Epithelial cell of esophagus (primary cell): ENCODE results near the gene AMBP.

Source experiments
- DNase-seq: peaks from one replicate; pipeline ENCODE4 v3.0.0; 2010; ENCODE audit warnings: low read depth
- H3K4me3 ChIP-seq: 2 replicates; pipeline ENCODE4 v1.5.1; 2011; ENCODE audit warnings: mild to moderate bottlenecking, low read length, control low read depth
- CTCF ChIP-seq: IDR thresholded peaks from 2 replicates; pipeline ENCODE4 v1.5.1; 2011; ENCODE audit warnings: low read depth, mild to moderate bottlenecking, low read length, control low read depth, inconsistent platforms; ENCODE audit not compliant: insufficient read depth; ENCODE audit errors: missing control alignments

Gene AMBP

GRCh38 chr9:114023961-114024360 lies 54.1 kb downstream of the AMBP start:
- no peak overlapping the region for H3K4me3 ChIP-seq
- no peak for DNase-seq
- no peak for TF ChIP-seq CTCF

- DNase-seq, result no peak
- no peak overlapping the region for H3K4me3 ChIP-seq
- no peak for TF ChIP-seq CTCF
Measured at GRCh38 chr9:114021578-114021977, 56.5 kb downstream of the AMBP start.

GRCh38 chr9:114017741-114018715 lies 60.1 kb downstream of the AMBP start:
- TF ChIP-seq CTCF, result no peak
- no peak for DNase-seq
- H3K4me3 ChIP-seq, result no peak overlapping the region

GRCh38 chr9:114016629-114017423 lies 61.3 kb downstream of the AMBP start:
- H3K4me3 ChIP-seq, result no peak overlapping the region
- no peak for DNase-seq
- no peak for TF ChIP-seq CTCF

GRCh38 chr9:114016101-114016500 lies 62.0 kb downstream of the AMBP start:
- no peak for TF ChIP-seq CTCF
- H3K4me3 ChIP-seq, result no peak overlapping the region
- DNase-seq, result no peak

GRCh38 chr9:114015607-114016006 lies 62.5 kb downstream of the AMBP start:
- no peak for DNase-seq
- H3K4me3 ChIP-seq, result no peak overlapping the region
- TF ChIP-seq CTCF, result no peak

- TF ChIP-seq CTCF, result no peak
- DNase-seq, result no peak
Measured at GRCh38 chr9:114014044-114014443, 64.1 kb downstream of the AMBP start.

More at GRCh38 chr9:114014044-114014443, 64.1 kb downstream of the AMBP start:
- H3K4me3 ChIP-seq, result no peak overlapping the region
